WI38 (cell line): ENCODE results near the gene DLG1.

ENCODE experiments used
- H3K4me3 ChIP-seq: 2 replicates; pipeline ENCODE4 v1.5.1; 2011; ENCODE audit warnings: low read depth, mild to moderate bottlenecking, control low read depth, low read length
- TF ChIP-seq, protein P1 (sequence below): IDR thresholded peaks from 2 replicates; pipeline ENCODE4 v1.5.1; 2012; ENCODE audit warnings: low read depth, mild to moderate bottlenecking, control low read depth, low read length

Gene DLG1

DNA sequence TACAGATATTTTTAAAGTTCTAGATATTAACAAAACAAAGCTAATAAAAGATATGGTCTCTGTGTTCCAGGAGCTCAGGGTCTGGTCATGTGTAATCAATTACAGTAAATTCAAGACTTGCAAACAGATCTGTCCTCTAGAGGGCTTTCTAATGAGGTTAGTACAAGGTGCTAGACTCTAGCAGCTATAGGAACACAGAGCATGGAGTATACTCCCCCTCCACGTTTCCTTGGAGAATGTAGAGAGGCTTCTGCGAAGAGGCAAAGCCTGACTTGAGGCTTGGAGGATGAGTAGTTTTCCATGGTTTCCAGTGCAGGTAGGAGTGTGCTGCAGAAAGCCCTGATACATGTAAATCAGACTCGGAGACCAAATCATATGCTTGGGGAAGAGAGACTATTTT, 32.7 kb upstream of the DLG1 start:
- no peak overlapping the region for H3K4me3 ChIP-seq
- TF ChIP-seq, protein P1, sequence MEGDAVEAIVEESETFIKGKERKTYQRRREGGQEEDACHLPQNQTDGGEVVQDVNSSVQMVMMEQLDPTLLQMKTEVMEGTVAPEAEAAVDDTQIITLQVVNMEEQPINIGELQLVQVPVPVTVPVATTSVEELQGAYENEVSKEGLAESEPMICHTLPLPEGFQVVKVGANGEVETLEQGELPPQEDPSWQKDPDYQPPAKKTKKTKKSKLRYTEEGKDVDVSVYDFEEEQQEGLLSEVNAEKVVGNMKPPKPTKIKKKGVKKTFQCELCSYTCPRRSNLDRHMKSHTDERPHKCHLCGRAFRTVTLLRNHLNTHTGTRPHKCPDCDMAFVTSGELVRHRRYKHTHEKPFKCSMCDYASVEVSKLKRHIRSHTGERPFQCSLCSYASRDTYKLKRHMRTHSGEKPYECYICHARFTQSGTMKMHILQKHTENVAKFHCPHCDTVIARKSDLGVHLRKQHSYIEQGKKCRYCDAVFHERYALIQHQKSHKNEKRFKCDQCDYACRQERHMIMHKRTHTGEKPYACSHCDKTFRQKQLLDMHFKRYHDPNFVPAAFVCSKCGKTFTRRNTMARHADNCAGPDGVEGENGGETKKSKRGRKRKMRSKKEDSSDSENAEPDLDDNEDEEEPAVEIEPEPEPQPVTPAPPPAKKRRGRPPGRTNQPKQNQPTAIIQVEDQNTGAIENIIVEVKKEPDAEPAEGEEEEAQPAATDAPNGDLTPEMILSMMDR, result 0 out of 2 replicates have a peak, but pooled peaks have one; percentile 11

DNA sequence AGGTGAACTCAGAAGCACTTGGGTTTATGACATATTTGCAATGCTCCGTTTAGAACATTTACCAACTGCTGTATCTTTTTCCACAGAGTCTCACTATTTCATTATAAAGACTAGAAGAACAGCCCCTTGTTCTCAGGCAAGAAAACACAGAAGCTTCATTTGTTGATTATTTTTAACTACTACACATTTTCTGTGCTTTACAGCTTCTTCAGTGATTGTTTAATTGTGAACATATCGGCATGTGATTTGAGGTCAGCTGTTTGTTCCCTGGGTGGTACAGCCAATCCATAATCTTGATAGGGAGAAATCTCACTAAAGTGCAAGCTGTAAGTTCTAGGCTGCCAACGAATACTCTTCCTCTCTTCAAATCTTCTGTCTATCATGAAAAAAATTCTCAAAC, 31.0 kb upstream of the DLG1 start:
- H3K4me3 ChIP-seq, result no peak overlapping the region
- TF ChIP-seq, protein P1, result no peak

DNA sequence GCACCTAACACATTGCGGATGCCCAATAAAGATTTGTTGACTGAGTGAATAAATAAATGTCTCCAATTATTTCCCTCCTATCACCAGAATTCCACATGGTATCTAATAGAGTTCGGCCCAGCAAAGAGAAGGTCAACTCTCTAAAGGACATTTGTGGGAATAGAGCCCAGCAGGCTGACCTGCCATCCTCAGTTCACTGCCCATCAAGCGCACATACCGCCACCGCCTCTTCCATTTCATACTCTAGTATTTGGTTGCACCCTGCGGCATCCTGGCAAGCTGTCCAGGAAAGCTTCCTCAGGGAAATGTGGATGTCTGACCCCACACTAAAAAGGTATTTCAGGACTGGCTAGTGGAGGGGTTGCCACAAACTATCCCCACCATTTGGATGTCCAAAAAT, 29.8 kb upstream of the DLG1 start:
- TF ChIP-seq, protein P1, result no peak
- no peak overlapping the region for H3K4me3 ChIP-seq

DNA sequence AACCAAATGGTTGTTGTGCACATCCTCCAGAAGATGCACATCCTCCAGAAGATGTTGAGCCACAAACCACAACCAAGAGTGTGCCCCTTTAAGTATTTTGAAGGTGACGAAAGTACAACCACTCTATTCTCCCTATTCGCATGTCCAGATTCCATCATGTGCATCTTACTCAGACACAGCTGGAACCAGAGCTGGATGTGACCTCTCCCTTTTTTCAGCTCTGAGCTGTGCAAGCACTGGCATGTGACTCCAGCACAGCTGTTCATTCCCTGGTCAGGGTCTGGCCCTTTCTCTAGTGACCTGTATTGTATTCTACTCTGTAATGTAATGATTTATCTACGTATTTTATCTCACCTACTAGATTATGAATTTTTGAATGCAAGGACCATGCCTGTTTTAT, 29.3 kb upstream of the DLG1 start:
- H3K4me3 ChIP-seq, result no peak overlapping the region
- TF ChIP-seq, protein P1, result no peak

DNA sequence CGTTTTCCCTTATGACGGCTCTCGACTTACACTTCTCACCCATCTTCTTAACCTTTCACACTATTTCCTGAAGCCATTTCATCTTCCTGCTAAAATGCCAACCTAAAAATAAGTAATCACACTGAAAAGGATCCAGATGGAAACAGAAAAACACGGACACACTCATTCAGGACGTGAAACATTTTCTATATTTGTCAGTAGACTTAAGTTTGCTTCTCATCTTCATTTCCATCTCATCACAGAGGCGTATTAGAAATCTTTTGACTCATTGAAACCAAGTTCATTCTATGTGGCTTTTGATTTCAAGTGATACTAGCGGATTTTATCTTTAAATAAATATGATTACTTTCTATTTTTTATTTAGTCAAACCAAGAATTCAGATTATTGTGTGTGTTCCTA, 27.4 kb upstream of the DLG1 start:
- H3K4me3 ChIP-seq, result no peak overlapping the region
- TF ChIP-seq, protein P1, result no peak

DNA sequence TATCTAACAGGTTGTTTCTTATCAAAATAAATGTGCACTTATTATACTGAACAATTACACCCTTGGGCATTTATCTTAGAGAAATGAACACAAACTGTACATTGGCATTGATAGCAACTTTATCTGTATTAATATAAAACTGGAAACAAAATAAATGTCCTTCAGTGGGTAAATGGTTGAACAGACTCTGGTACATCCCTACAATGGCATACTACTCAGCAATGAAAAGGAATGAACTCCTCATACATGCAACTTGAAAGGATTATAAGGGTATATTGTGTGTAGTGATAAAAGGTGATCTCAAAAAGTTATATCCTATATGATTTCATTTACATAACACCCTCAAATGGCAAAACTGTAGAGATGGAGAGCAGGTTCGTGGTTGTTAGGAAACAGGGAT, 23.7 kb upstream of the DLG1 start:
- TF ChIP-seq, protein P1, result no peak

DNA sequence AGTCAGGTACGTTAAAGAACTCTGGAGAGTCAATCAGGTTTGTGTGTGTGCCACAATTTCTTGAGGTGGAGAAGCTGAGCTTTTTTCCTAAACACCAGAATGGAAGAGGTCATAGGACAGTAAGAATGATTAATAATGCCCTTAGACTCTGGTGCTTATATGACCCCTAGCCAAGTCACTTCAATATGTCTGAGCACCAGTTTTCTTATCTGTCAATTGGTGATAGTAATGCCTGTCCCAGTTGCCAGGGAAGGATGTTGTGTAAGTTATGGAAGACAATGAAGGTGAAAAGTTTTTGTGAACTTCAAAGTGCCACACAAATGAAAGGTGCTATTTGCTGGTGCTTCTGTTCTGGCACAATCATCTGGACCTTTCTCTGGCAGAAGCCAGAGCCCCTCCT, 22.2 kb upstream of the DLG1 start:
- no peak overlapping the region for H3K4me3 ChIP-seq
- TF ChIP-seq, protein P1, result no peak

More for the DNA sequence above, 23.7 kb upstream of the DLG1 start:
- no peak overlapping the region for H3K4me3 ChIP-seq
